Cerebellar cortex (tissue), 1 donor: Measurements from ENCODE around the gene FMN1.

Source experiments
- DNase-seq: peaks from one replicate; pipeline ENCODE4 v3.0.0-alpha.2; 2015; ENCODE audit warnings: low spot score

FMN1 gene

DNA sequence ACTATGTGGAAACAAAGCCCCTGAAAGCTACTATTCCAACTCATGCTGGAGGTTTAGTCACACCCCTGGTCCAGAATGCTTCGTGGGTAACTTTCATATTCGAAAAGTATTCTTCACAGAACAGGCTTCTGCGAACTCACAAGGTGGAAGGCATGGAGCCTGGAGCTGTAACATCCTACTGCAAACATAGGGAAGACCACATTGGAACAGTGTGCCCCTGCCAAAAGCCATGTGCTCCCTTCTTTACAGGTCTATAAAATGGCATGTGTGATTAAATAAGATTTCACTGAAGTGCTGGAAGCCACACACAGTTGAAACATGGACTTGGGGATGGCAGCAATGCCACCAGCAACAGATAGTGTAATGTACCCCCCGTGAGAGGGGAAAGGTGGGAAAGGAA lies 370.8 kb downstream of the FMN1 start:
- no peak for DNase-seq

DNA sequence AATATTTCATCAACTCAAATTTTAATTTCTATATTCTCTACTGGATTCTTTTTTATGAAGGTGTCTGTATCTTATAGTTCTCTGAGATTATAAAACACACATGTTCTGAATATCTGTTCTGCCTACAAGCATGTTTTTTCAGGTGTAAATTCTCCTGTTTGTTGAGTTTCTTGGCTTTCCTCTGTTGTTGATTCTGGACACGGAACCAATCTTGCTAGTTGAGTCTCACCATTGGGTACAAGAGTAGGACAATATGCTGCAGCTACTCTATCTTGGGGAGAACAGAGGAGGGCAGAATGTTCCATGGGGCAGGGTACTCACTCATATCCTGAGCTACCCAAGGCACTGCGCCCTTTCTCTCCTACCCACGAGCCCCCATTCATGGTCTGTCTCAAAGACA lies 371.8 kb downstream of the FMN1 start:
- no peak for DNase-seq

DNA sequence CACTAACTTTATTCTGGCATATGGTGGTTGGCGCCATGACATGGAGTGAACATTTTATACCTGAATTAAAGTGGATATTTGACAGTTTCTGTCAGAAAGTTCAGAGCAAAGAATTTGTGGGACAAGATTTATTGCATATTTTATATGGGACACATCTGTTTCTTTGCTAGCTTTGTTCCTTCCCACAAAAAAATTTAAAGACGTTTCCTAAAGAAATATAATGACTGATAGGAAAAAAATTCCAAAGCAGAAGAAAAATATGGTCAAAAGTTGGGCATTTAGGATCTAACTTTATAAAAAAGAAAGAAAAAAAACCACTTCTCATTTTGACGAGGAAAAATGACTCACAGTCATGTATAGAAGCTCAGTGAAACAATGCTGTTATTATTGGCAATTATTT lies 375.1 kb downstream of the FMN1 start:
- DNase-seq, result no peak

DNA sequence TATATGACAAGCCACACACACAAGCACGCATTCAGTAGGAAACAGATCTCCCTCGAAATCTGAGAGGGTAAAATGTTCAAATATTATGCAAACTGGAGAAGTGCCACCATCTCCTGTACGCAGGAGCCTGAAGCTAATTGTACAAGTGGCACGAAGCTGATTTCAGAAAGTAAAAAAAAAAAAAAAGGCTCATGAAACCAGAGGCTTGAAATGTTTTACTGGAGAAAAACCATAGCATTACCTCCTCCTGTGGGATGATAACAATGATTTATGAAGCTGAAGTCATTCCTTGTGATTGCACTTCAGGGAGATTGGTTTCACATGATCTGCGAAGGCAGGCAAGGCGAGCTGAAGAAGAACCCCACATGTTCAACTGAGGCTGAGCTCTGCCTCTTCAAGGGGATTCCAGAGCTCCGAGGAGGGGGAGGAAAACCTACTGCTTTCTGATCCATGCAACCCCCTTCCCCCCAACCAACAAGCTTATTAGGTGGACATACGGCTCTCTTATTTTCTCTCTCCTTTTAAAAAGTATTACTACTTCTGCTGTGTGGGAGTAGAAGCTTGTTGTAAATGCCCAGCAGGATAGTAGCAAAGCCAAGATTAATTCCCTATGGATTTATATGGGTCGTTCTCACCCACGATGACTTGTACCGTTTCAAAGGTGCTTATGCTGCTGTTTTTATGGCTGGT lies 375.6 kb downstream of the FMN1 start:
- DNase-seq, result no peak

DNA sequence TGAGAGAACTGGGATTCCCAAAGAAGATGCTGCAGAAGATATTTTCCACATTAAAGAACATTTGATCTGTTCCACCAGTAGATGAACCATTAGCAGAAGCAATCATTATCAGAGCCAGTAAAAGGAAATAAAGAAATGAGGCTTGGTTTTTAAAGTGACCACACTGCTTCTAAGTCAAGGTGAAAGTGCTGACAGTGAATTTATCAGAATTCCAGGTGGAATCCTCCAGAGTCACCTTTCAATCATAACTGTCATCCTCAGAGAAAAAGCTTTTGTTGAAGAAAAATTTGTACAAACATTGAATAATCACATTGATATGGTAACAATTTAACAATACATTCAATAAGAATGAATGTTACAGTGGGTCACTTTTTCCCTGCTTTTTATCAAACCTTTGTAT lies 376.9 kb downstream of the FMN1 start:
- no peak for DNase-seq

DNA sequence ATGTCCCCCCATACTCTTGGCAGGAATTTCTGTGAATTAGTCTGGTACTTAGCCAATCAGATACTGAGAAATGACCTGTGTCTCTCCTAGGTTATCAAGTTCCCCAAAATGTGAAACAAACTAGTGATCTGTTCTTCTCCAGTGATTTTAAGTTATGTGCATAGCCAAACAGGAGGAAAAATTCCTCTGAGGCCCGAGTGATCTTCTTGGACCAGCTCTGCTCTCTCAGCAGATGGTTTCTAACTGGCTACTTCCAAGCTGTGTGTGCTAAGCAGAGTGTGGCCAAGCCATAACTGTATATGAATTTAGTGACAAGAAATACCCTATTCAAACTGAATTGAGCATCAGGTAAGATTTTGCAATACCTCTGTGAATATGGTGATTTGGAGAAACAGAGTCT lies 387.2 kb downstream of the FMN1 start:
- DNase-seq, result no peak

DNA sequence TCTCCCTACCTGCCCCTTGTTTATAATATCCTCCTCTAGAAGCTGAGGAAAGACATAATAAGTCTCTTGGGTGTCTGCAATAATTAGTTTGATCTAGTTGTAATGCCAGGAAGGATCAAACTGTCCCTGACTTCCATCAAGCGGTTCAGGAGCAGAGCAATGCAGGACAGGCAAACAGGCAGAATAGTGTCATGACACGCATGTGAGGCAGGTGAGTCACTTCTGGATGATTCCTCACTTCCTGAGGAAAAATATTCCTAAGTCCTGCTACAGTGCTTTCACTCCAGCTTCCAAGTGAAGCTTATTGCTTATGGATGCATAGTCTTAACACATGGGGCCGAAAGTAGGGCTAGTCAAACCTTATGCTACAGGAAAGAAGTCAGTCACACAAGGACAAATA lies 390.9 kb downstream of the FMN1 start:
- DNase-seq, result no peak

DNA sequence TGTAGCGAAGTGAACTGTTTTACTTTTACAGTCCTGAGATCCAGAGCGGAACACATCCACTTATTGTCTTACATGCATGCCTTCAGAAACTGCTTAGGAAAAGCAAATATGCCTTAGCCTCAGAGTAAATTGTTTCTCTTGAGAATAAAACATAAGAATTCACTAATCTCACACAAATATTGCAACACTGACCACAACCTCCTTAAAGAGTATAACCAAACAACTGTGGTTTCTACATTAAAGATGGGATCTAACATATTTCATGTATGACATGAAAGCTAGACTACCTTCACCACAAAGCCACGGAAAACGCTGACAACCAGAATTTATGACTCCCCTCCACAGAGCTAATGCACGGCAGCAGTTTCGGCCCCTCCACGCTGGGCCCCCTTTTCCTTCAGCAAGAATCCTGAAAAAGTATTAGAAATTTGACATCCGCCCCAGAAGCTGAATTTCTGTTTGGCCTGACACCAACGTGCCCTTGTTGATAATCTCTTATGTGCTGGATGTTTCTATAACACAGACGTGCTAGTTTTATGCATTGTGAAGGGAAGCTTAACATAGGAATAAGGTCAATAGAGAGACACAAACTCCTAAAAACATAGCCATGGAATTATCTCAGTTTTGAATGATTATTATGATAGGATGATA lies 392.1 kb downstream of the FMN1 start:
- no peak for DNase-seq

DNA sequence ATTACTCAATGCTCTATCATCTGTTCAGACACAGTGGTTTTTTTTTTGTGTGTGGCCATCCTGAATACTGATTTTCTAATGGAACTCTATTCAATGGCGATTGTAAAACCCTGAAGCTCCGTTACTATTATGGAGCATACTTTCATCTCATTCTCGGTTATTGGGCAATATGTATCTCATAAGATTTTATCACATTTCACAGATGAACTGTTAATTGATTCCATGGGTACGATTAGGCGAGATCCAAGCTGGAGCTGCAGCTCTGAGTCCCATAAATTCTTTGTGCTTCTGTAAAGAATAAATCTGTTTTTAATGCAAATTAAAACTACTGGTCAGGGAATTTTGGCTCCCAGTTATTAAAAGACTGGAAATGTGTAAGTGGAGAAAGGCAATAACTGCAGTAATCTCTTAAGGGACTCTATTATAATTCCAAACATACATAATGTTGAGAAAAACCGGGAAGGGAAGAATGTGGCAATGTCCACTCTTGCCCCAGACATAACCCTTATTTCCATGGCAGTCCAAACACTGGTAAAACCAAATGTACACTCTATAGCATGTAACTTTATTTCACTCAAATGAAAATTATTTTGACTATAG lies 394.5 kb downstream of the FMN1 start:
- DNase-seq, result no peak

DNA sequence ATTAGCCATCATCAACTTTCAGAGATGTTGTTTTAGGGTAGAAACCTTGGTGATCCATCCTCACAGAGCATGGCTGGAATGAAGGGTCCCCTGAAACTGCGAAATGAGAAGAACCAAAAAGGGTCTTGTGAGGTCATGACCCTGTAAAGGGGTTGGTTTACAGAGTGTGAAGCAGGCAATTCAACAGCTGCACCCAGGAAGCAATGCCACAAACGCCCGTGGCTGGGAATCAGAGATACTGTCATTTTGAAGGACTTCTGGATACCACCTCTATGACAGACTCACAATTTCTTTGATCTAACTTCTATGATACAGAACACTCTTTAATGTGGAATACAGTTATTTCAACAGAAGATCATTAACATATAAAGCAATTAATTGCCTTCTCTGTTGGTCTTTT lies 397.7 kb downstream of the FMN1 start:
- no peak for DNase-seq

DNA sequence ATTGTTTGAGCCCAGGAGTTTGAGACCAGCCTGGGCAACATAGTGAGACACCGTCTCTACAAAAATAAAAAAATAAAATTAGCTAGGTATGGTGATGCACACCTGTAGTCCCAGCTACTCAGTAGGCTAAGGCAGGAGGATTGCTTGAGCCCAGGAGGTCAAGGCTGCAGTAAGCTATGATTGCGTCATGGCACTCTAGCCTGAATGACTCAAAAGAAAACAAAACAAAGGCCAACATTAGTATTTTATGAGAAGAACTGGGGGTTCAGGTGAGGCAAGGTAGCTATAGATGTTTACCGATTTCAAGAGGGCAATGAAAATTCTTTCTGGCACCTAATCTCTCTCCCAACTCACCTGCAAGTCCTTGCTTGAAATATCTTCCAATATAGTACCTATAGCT lies 399.5 kb downstream of the FMN1 start:
- no peak for DNase-seq

DNA sequence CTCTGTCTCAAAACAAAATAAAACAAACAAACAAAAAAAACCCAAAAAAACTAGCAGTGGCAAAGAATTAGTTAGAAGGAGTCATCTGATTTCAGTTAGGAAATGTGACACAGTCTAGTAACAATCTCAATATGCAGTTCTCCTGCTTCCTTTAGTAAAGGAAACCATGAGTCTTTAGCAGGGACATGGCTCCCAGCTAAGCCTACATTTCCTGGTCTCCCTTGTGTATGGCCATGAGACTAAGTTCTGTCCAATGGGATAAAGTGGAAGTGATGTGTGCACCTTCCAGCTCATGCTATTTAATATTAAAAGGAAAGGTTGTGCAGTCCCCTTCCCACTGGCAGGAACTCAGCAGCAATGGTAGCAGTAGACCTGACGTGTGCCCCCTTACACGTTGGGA lies 402.1 kb downstream of the FMN1 start:
- no peak for DNase-seq

DNA sequence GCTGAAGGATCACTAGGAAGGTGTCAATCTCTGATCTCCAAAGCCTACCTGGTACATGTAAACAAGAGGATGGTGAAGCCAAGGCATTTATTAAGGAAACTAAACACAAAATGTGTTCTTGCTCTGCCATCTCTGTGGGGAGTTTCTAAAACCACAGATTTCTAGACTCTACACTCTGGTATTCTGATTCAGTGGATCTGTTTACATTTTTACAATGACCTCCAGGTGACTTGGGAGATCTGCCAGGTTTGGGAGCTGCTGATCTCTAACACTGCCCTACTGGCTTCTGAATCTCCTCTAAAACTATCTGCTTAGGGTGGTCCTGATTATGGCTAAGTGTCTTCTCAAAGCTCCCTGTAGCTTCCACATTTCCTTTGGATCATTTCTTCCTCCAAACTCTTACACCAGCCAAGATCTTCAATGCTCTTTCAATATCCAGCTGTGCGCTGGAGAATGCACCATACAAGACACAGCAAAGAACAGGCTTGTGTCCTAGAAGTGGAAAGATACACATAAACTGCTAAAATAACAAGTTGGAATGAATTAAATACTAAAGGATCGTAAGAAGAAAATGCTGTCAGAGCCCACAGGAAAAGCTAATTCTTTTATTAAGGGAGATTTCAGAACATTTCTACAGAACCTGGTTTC lies 404.0 kb downstream of the FMN1 start:
- no peak for DNase-seq

DNA sequence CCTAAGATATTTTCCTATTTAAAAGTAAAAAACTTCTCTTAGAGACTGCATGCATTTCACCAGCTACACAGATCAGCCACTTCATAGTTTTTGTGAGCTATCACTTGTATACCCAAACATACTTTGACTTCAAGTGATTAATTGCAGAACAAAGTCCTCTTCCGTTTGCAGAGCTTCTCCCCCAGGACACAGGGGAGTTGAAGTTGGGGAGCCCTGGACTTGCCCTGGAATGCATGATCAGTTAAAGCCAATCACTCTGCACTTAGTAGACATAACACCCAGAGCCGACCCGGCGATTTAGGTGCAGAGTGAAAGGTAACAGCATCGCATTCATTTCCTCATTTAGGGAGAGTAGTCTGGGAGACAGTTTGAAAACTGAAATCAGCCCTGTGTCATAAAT lies 406.6 kb downstream of the FMN1 start:
- no peak for DNase-seq

DNA sequence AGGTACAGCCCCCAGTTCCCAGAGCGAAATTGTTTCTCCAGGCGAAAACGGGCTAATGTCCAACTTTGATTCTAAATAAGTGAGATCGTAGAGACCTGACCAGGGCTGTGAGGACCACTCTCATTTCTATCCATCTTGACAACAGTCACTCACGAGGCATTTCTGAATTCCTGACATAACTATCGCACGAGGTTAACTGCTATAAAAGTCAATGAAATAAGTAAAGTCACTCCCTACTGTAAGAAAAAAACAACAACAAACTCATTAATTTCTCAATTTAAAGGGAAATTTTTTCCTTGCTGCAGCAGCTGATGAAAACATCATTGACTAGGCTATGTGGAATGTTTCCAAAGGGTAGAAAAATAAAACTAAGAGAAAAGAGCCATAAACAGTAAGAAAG lies 407.6 kb downstream of the FMN1 start:
- no peak for DNase-seq

DNA sequence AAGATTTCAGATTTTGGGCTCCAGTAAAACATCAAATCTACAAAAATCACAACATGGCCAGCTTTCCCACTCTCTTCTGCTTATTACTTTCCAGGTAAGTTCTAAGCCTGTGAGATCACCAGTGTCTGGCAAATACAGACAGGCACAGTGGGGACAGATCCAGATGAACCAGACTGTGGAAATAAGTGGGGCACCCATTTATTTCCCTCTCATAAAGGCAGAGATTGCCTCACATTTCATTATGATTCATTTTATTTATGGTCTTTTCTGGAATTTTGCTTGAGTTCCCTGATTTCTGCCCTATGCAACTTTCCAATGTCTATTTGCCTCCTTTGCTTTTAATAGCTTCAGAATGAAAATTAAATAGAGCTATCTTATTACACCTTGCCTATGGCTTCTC lies 409.9 kb downstream of the FMN1 start:
- DNase-seq, result no peak

DNA sequence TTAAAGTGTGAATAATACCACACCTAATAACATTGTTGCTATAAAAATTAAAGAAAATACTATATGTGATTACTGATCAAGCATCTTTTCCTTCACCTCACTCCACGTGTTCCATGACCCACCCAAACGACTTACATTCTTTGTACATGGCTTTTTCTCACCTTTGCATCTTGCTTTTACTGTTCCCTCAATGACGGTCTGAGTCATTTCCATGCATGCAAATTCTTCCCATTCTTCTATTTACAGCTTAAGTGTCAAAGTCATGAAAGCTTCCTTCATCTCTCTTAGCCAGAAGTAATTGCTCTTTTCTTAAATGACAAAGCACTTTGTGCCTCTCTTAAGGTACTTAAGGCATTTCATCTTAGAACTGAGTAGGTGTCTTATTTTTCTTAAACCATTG lies 412.7 kb downstream of the FMN1 start:
- no peak for DNase-seq

DNA sequence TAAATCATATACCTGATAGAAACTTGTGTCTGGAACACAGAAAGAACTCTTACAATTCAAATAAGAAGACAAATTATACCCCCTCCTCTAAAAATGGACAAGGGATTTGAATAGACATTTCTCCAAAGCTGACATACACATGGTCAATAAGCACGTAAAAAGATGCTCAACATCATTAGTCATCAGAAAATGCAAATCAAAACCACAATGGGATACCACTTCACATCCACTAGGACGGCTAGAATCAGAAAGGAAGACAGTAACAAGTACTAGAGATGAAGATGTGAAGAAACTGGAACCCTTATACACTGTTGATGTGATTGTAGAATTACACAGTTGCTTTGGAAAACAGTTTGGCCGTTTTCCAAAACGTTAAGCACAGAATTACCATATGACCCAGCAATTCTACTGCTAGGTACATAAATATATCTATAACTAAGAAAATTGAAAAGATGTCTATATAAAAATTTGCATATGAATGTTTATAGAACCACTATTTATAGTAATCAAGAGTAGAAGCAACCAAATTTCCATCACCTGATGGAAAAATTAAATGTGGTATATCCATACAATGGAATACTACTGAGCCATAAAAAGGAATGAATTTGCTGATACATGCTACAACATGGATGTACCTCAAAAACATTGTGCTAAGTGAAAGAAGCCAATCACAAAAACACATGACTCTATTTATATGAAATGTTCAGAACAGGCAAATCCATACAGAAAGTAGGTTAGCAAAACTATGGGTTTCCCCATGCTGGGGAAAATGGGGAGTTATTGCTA lies 415.9 kb downstream of the FMN1 start:
- DNase-seq, result no peak

DNA sequence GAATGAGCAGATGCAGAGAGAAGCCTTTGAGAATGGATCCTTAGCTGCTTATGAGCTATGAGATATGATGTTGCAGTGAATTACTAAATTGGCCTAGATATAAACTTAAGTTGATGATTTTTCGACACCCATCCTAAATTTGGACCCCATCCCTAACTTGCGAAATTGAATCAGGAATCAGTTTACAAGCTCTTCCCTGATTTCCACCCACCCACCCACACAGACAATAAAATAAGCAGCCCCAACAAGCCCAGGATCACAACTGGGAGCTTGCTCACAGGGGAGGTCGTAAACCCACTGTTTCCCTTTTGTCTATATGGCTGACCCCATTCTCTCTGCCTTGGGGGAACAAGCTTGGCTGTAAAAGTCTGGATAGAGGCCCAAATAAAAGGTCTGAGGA lies 419.4 kb downstream of the FMN1 start:
- DNase-seq, result no peak

DNA sequence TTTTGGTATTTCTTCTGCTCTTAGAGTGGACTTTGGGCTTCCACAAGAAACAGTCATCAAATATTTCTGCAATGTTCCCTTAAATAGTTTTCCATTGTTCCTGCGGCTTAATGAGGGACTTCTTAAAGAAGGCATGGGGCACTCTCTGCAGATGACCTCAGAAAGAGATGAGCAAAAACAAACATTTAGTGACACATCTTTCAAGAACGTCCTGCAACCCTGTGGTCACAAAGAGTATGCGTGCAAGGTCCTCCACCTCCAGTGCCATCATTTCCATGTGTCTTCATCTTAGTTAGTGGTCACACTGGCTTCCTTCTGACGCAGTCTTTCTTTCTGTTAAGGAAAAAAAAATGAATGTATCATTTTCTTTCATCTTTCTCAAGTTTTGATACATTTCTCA lies 420.5 kb downstream of the FMN1 start:
- DNase-seq, result no peak

DNA sequence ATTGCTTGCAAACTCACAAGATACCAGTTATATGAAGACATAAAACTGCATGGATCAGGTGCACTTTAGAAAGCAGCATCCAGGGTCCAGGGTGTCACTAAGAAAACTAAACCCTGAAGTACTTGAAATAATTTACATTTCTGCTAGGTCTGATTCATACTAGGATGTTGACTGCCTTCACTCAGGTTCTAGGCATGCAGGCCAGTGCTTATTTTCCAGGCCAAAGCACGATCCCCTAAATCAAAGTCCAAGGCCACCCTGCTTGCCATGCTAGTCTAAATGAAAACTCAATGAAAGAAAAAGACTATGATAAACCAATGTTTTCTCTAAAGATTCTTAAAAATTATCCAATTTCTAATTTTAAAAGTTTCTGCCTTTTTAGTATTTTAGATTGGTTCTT lies 427.3 kb downstream of the FMN1 start:
- no peak for DNase-seq

DNA sequence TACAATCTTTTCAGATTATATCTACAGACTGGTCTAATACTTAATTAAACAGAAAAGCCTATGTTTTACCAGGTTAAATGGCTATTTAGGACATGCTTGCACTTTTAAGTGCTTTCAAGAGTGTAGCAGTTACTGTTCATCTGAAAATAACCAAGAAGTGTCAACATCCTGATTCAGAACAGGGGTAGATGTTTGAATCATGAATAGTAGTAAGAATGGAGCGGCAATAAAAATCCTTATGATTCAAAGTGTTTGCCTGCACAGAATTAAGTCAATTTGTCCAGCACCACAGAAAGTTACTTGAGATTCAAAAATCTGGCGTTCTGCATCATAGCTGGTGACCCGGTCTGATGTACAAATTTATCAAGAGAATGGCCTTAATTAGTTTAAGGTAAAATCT lies 428.4 kb downstream of the FMN1 start:
- no peak for DNase-seq

DNA sequence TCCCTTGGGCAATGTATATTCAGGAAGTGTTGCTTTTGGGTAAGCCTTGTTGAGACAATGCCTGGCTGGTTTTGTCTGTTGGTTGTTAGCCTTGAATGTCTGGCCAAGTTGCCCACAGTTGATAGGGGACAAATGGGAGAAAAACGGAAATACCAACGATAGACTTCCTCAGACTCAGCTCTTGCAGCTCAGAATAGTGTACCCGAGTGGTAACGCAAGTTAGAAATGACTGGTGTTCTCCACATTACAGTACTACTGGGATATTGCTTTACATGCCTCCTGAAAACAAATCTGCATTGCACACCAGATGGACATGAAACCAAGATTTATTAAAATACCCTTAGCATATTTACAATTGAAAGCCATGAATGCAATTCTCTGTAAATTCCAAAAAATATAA lies 429.3 kb downstream of the FMN1 start:
- DNase-seq, result no peak
